K562 (cell line): ENCODE data around the gene CCDC152. TPM values are rescaled to one million over a fixed set of nuclear protein-coding genes. Genes with fewer than 3 reads are reported as not detected.
"Not testable (repeated sequence)": the region's sequence is repeated elsewhere in the genome, so short reads cannot be mapped to it uniquely, and the experiment has no call there.

Experiments used
- ATAC-seq: fragments of 200-7000 bp; cut with Tn5 transposase; 3 replicates; pipeline ENCODE4 v1.9.1; 2020; ENCODE audit warnings: moderate library complexity
- BruUV-seq: library from RNA; stranded (reverse); fragments of 400-500 nt; replicated peaks from 2 replicates; lab custom pipeline; 2021; lab: Mats Ljungman, UMichigan
- CTCF ChIA-PET: fragments of 300-600 bp; formaldehyde crosslinking; extraction: SDS; loops from one replicate; lab custom pipeline; 2021; ENCODE audit warnings: low intra/inter-chr PET ratio; lab: Yijun Ruan, JAX
- POLR2A ChIA-PET: fragments of 300-600, 350-650 bp; sonication (Branson Sonifier 250); formaldehyde crosslinking; extraction: SDS; loops from one replicate; lab custom pipeline; 2021; ENCODE audit warnings: antibody characterized with exemption, inconsistent platforms; lab: Yijun Ruan, JAX
- DNase-seq, 4 experiments: peaks; one replicate each; pipeline versions ENCODE4 v3.0.0 to v3.0.0-alpha.2; 2011 to 2018; ENCODE audit warnings: low spot score in 3 of 4, mixed read lengths in 3 of 4; ENCODE audit errors: extremely low read depth in 1 of 4
- FAIRE-seq: peaks from 2 replicates; lab custom pipeline; 2011; peaks lifted over from hg19 to GRCh38; lab: Jason Lieb, UNC
- H2AFZ ChIP-seq: 2 replicates; pipeline ENCODE4 v1.6.0; 2011; ENCODE audit warnings: low read depth, low read length, control low read depth, inconsistent platforms
- H3K27ac ChIP-seq: fragments of 200-600 bp; 3 replicates; pipeline ENCODE4 v1.8.0; 2011; ENCODE audit warnings: low read depth, mild to moderate bottlenecking, control low read depth, inconsistent platforms, low read length, moderate library complexity, mixed read lengths; ENCODE audit errors: extremely low read depth
- H3K27me3 ChIP-seq, 2 experiments: fragments of 300-600 bp in 1 of 2; 2 replicates in 1 of 2; 3 replicates in 1 of 2; pipeline versions ENCODE4 v1.6.0 to v1.8.0; 2011; ENCODE audit warnings: inconsistent platforms in 2 of 2, low read length in 2 of 2, mild to moderate bottlenecking in 1 of 2, mixed read lengths in 1 of 2, moderate library complexity in 1 of 2; ENCODE audit not compliant: control insufficient read depth in 2 of 2, insufficient read depth in 2 of 2
- H3K36me3 ChIP-seq: fragments of 300-600 bp; 3 replicates; pipeline ENCODE4 v1.8.0; 2011; ENCODE audit warnings: mild to moderate bottlenecking, low read length, inconsistent platforms; ENCODE audit not compliant: control insufficient read depth, insufficient read depth
- H3K4me1 ChIP-seq, 2 experiments: fragments of 200-600 bp in 1 of 2; replicated peaks in 1 of 2; 2 replicates in 1 of 2; 3 replicates in 1 of 2; pipeline versions ENCODE4 v1.5.1 to v1.8.0; 2011; ENCODE audit warnings: inconsistent platforms in 2 of 2, low read length in 2 of 2, mild to moderate bottlenecking in 1 of 2, mixed read lengths in 1 of 2, moderate library complexity in 1 of 2; ENCODE audit not compliant: control insufficient read depth in 2 of 2, insufficient read depth in 2 of 2
- H3K4me2 ChIP-seq: 2 replicates; pipeline ENCODE4 v1.6.1; 2011; ENCODE audit warnings: low read length, control low read depth, inconsistent platforms, mixed read lengths; ENCODE audit not compliant: insufficient read depth
- H3K4me3 ChIP-seq: fragments of 200-600 bp; sonication (generic), shearing (Covaris generic); 2 replicates; pipeline ENCODE4 v1.5.1; 2016; ENCODE audit warnings: control low read depth, inconsistent platforms
- H3K79me2 ChIP-seq: fragments of 200-600 bp; 3 replicates; pipeline ENCODE4 v1.8.0; 2011; ENCODE audit warnings: low read length, inconsistent platforms; ENCODE audit not compliant: control insufficient read depth, insufficient read depth
- H3K9ac ChIP-seq, 2 experiments: 2 replicates each; pipeline versions ENCODE4 v1.6.0 to v1.6.1; 2011; ENCODE audit warnings: low read depth in 2 of 2, low read length in 2 of 2, control low read depth in 1 of 2, inconsistent platforms in 1 of 2, mild to moderate bottlenecking in 1 of 2, mixed read lengths in 1 of 2; ENCODE audit not compliant: insufficient read depth in 1 of 2
- H3K9me1 ChIP-seq: one replicate; pipeline ENCODE4 v1.6.0; 2011; ENCODE audit warnings: inconsistent platforms, mild to moderate bottlenecking, low read length, moderate library complexity; ENCODE audit not compliant: control insufficient read depth, insufficient read depth
- H3K9me3 ChIP-seq: replicated peaks from 2 replicates; pipeline ENCODE4 v1.5.1; 2011; ENCODE audit warnings: low read depth, low read length, inconsistent platforms; ENCODE audit not compliant: control insufficient read depth, insufficient read depth
- H4K20me1 ChIP-seq: replicated peaks from 2 replicates; pipeline ENCODE4 v1.6.1; 2011; ENCODE audit warnings: low read length, inconsistent platforms, mixed read lengths; ENCODE audit not compliant: control insufficient read depth, insufficient read depth
- BCOR ChIP-seq: fragments of 450-650 bp; IDR thresholded peaks from 2 replicates; pipeline ENCODE4 v1.6.1; 2016
- HMG20A ChIP-seq: fragments of 450-650 bp; formaldehyde crosslinking; conservative IDR thresholded peaks from 2 replicates; pipeline ENCODE4 v1.4.0; 2020; ENCODE audit warnings: mild to moderate bottlenecking, mixed read lengths
- NFIC ChIP-seq: fragments of 450-650 bp; IDR thresholded peaks from 2 replicates; pipeline ENCODE4 v1.6.1; 2017; ENCODE audit warnings: mild to moderate bottlenecking, inconsistent platforms
- RAD51 ChIP-seq: fragments of 450-650 bp; IDR thresholded peaks from 2 replicates; pipeline ENCODE4 v1.7.1; 2016; ENCODE audit warnings: low read depth, mild to moderate bottlenecking, borderline replicate concordance
- RBM15 ChIP-seq: fragments of 200-400 bp; formaldehyde crosslinking; IDR thresholded peaks from 2 replicates; pipeline ENCODE4 v1.6.1; 2018; ENCODE audit warnings: mild to moderate bottlenecking, low read length, moderate library complexity; ENCODE audit not compliant: insufficient read depth
- RHOXF2B ChIP-seq: fragments of 250-450 bp; sonication (Bioruptor Pico); conservative IDR thresholded peaks from 2 replicates; pipeline ENCODE4 v1.5.1; 2021
- ZNF146 ChIP-seq: IDR thresholded peaks from one replicate; pipeline ENCODE4 v1.6.1; 2018; ENCODE audit warnings: missing compliant biosample characterization; ENCODE audit not compliant: unreplicated experiment
- ZNF584 ChIP-seq: fragments of 200-800 bp; sonication (Bioruptor generic); IDR thresholded peaks from 2 replicates; pipeline ENCODE4 v1.6.1; 2016; ENCODE audit warnings: low read depth, mild to moderate bottlenecking, missing genetic modification characterization, missing compliant biosample characterization
- WGBS: fragments of 100-300 bp; shearing (Covaris generic); methylation state at CpG from one replicate; pipeline ENCODE4 v1.1.6; 2016; ENCODE audit warnings: low coverage, mixed read lengths; ENCODE audit not compliant: insufficient coverage; ENCODE audit errors: missing lambda C conversion rate; 5-methylcytosine and 5-hydroxymethylcytosine counted together
- in situ Hi-C: fragments of 300-500 bp; cut with MboI; formaldehyde crosslinking; loops from 4 replicates; pipeline ENCODE4 v1.15.0; 2018; ENCODE audit warnings: inconsistent platforms, mixed read lengths
- intact Hi-C: fragments of 100-400 bp; cut with micrococcal nuclease; formaldehyde crosslinking; loops from 2 replicates; pipeline ENCODE4 v1.14.2; 2022
- polyA plus RNA-seq, 8 experiments: library from polyadenylated mRNA; depleted of rRNA in 4 of 8; stranded (reverse) in 5 of 8; unstranded in 3 of 8; fragments of >200 nt; fragmentation: Nextera tagmentation in 2 of 8; fragmentation: Illumina TruSeq in 1 of 8; extraction: Ambion mirVana in 2 of 8; extraction: Trizol in 1 of 8; gene quantifications; 2 replicates each; pipeline versions ENCODE4 v1.2.1 to v1.2.3, GENCODE V29; 2011 to 2014; ENCODE audit warnings: inconsistent platforms in 1 of 8, missing spikeins in 1 of 8
- total RNA-seq, 7 experiments: library from RNA; depleted of rRNA in 6 of 7; stranded (reverse); fragments of >200 nt in 6 of 7; fragmentation: Illumina TruSeq in 2 of 7; extraction: Trizol in 2 of 7; gene quantifications; 2 replicates each; pipeline versions ENCODE4 v1.2.1 to v1.2.3, GENCODE V29; 2011 to 2021; ENCODE audit warnings: low replicate concordance in 1 of 7
- TF ChIP-seq, protein P1 (sequence below): fragments of 150-350 bp; conservative IDR thresholded peaks from 2 replicates; pipeline ENCODE4 v1.6.1; 2014; ENCODE audit warnings: low read length

The CCDC152 gene
- total and polyA plus RNA-seq, 9 of the 15 experiments (the other 6 are each of a cell fraction or from before 2014, with no cell fraction given) = 2.5 to 11.6 (median 5.1) TPM

DNA sequence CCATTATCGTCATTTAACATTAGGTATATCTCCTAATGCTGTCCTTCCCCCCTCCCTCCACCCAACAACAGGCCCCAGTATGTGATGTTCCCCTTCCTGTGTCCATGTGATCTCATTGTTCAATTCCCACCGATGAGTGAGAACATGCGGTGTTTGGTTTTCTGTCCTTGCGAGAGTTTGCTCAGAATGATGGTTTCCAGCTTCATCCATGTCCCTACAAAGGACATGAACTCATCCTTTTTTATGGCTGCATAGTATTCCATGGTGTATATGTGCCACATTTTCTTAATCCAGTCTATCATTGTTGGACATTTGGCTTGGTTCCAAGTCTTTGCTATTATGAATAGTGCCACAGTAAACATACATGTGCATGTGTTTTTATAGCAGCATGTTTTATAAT, 87.8 kb downstream of the CCDC152 start:
- H3K79me2 ChIP-seq, H3K36me3 ChIP-seq, H2AFZ ChIP-seq, H3K4me3 ChIP-seq, in situ Hi-C loops, intact Hi-C loops, ATAC-seq, H3K9me1 ChIP-seq, H3K9me3 ChIP-seq, H3K4me2 ChIP-seq, BruUV-seq, CTCF ChIA-PET, FAIRE-seq, H4K20me1 ChIP-seq, H3K27me3 ChIP-seq, H3K9ac ChIP-seq, DNase-seq, H3K27ac ChIP-seq: not testable (repeated sequence)
- peak; percentile 61 for TF ChIP-seq ZNF146 (CRISPR knock-in tag)
- TF ChIP-seq BCOR = peak; percentile 44; the same call in 1 of the 2 replicates
- TF ChIP-seq NFIC = peak; percentile 56
- peaks cover 0 to 10% of the 10 kb centered on the region in 2 experiments; a peak in 3 of 5 replicates for H3K4me1 ChIP-seq
- POLR2A ChIA-PET = interaction anchor here (0.9 to 1.1 kb wide), 2 partner anchors 32 to 50 kb away, joined by 3 read pairs; no protein-coding TSS in a partner anchor
- 58% methylated on average over 4 of the region's 4 CpGs for WGBS

DNA sequence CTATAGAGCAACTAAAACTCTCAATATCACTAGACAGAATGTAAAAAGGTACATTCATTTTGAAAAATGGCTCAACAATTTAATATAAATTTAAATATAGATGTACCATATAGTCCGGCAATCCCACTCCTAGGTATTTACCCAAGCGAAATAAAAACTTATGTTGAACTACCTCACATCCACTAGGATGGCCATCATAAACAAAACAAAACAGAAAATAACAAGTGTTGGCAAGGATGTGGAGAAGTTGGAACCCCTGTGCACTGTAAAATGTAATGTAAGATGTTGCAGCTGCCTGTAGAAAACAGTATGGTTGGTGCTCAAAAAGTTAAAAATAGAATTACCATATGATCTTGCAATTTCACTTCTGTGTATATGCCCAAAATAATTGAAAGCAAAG, 91.9 kb downstream of the CCDC152 start:
- ATAC-seq = no peak
- H3K9me3 ChIP-seq = no peaks in the 10 kb centered on the region
- H3K9ac ChIP-seq = no peak overlapping the region
- 78% methylated on average over 2 of the region's 2 CpGs for WGBS
- peak overlapping the region; percentile 56 for H2AFZ ChIP-seq
- H3K79me2 ChIP-seq = no peaks in the 10 kb centered on the region
- ChIA-PET CTCF (no interaction called here), POLR2A (interaction anchor here (1.5 kb wide), 1 partner anchor 30 kb away, joined by 3 read pairs; no protein-coding TSS in a partner anchor)
- in situ Hi-C loops = no loop called here
- no peaks in the 10 kb centered on the region for H4K20me1 ChIP-seq
- H3K27me3 ChIP-seq = no peaks in the 10 kb centered on the region
- H3K4me1 ChIP-seq = peaks cover 0 to 11% of the 10 kb centered on the region in 2 experiments; a peak in 4 of 5 replicates
- DNase-seq = no peak
- intact Hi-C loops = no loop called here
- no peaks in the 10 kb centered on the region for H3K9me1 ChIP-seq
- no peak overlapping the region for H3K4me3 ChIP-seq
- H3K36me3 ChIP-seq = no peaks in the 10 kb centered on the region
- no peak overlapping the region for H3K4me2 ChIP-seq
- no peak overlapping the region for H3K27ac ChIP-seq
- BruUV-seq = no TSS peak
- no peak for FAIRE-seq
- TF ChIP-seq, protein P1, sequence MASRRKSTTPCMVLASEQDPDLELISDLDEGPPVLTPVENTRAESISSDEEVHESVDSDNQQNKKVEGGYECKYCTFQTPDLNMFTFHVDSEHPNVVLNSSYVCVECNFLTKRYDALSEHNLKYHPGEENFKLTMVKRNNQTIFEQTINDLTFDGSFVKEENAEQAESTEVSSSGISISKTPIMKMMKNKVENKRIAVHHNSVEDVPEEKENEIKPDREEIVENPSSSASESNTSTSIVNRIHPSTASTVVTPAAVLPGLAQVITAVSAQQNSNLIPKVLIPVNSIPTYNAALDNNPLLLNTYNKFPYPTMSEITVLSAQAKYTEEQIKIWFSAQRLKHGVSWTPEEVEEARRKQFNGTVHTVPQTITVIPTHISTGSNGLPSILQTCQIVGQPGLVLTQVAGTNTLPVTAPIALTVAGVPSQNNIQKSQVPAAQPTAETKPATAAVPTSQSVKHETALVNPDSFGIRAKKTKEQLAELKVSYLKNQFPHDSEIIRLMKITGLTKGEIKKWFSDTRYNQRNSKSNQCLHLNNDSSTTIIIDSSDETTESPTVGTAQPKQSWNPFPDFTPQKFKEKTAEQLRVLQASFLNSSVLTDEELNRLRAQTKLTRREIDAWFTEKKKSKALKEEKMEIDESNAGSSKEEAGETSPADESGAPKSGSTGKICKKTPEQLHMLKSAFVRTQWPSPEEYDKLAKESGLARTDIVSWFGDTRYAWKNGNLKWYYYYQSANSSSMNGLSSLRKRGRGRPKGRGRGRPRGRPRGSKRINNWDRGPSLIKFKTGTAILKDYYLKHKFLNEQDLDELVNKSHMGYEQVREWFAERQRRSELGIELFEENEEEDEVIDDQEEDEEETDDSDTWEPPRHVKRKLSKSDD = no peak
- TF ChIP-seq RAD51 (no peak), RHOXF2B (CRISPR knock-in tag) (no peak), ZNF584 (CRISPR knock-in tag) (no peak), RBM15 (no peak), HMG20A (CRISPR knock-in tag) (no peak)
